Neural cell (in vitro differentiated cells): Measurements from ENCODE around the gene PFDN5. TPM values are rescaled to one million over a fixed set of nuclear protein-coding genes. Genes with fewer than 3 reads are reported as not detected.

Source experiments
- H2AFZ ChIP-seq: fragments of 200-600, 300-800 bp; sonication (generic), shearing (Covaris generic); 2 replicates; pipeline ENCODE4 v1.6.0; 2014; ENCODE audit warnings: low read depth, mild to moderate bottlenecking, antibody characterized with exemption, low read length, moderate library complexity
- H3F3A ChIP-seq: fragments of 200-600 bp; shearing (Covaris generic); 2 replicates; pipeline ENCODE4 v1.6.1; 2016; ENCODE audit warnings: mild to moderate bottlenecking, moderate library complexity, mixed read lengths, antibody characterized with exemption, low read length; ENCODE audit not compliant: insufficient read depth, poor library complexity, severe bottlenecking
- H3K27ac ChIP-seq: fragments of 200-600, 300-800 bp; sonication (generic), shearing (Covaris generic); 2 replicates; pipeline ENCODE4 v1.5.1; 2014; ENCODE audit warnings: mild to moderate bottlenecking, low read length, moderate library complexity
- H3K27me3 ChIP-seq: fragments of 300-800, 200-600 bp; sonication (generic), shearing (Covaris generic); 2 replicates; pipeline ENCODE4 v1.6.0; 2014; ENCODE audit warnings: mild to moderate bottlenecking, low read depth, low read length, moderate library complexity; ENCODE audit not compliant: insufficient read depth
- H3K36me3 ChIP-seq: fragments of 300-800, 200-600 bp; sonication (generic), shearing (Covaris generic); 2 replicates; pipeline ENCODE4 v1.5.1; 2014; ENCODE audit warnings: mild to moderate bottlenecking, antibody characterized with exemption, low read length, moderate library complexity; ENCODE audit not compliant: insufficient read depth
- H3K4me2 ChIP-seq: fragments of 300-800, 200-600 bp; sonication (generic), shearing (Covaris generic); 2 replicates; pipeline ENCODE4 v1.6.0; 2014; ENCODE audit warnings: mild to moderate bottlenecking, low read length
- H3K4me3 ChIP-seq: fragments of 300-800, 200-600 bp; sonication (generic), shearing (Covaris generic); 2 replicates; pipeline ENCODE4 v1.5.1; 2014; ENCODE audit warnings: mild to moderate bottlenecking, low read length, moderate library complexity
- H3K79me2 ChIP-seq: fragments of 200-600 bp; shearing (Covaris generic); replicated peaks from 2 replicates; pipeline ENCODE4 v1.6.0; 2014; ENCODE audit warnings: mild to moderate bottlenecking, low read length, moderate library complexity; ENCODE audit not compliant: insufficient read depth
- H3K9ac ChIP-seq: fragments of 300-800, 200-600 bp; sonication (generic), shearing (Covaris generic); 2 replicates; pipeline ENCODE4 v1.6.1; 2016; ENCODE audit warnings: mild to moderate bottlenecking, low read length, mixed read lengths
- H3K9me2 ChIP-seq: fragments of 200-600 bp; shearing (Covaris generic); 2 replicates; pipeline ENCODE4 v1.6.1; 2016; ENCODE audit warnings: mild to moderate bottlenecking, low read length, mixed read lengths; ENCODE audit not compliant: insufficient read depth
- H3K9me3 ChIP-seq: fragments of 200-600, 300-800 bp; sonication (generic), shearing (Covaris generic); 2 replicates; pipeline ENCODE4 v1.6.1; 2016; ENCODE audit warnings: mild to moderate bottlenecking, mixed run types, low read length, moderate library complexity, mixed read lengths
- H4K20me1 ChIP-seq: fragments of 200-600 bp; shearing (Covaris generic); 2 replicates; pipeline ENCODE4 v1.6.1; 2016; ENCODE audit warnings: mild to moderate bottlenecking, mixed run types; ENCODE audit not compliant: insufficient read depth
- CTCF ChIP-seq: fragments of 450-650 bp; IDR thresholded peaks from 2 replicates; pipeline ENCODE4 v1.5.1; 2014; ENCODE audit warnings: antibody characterized with exemption, mild to moderate bottlenecking, moderate library complexity; ENCODE audit not compliant: poor library complexity, severe bottlenecking
- EP300 ChIP-seq: fragments of 450-650 bp; conservative IDR thresholded peaks from 2 replicates; pipeline ENCODE4 v1.6.1; 2014; ENCODE audit warnings: antibody characterized with exemption, mild to moderate bottlenecking, moderate library complexity; ENCODE audit not compliant: poor library complexity, severe bottlenecking
- EZH2 ChIP-seq: fragments of 200-600, 300-800 bp; shearing (Covaris generic), sonication (generic); IDR thresholded peaks from 2 replicates; pipeline ENCODE4 v1.6.1; 2014; ENCODE audit warnings: antibody characterized with exemption, low read length, borderline replicate concordance, mild to moderate bottlenecking; ENCODE audit not compliant: insufficient read depth, poor library complexity, severe bottlenecking
- MXI1 ChIP-seq: fragments of 450-650 bp; conservative IDR thresholded peaks from 2 replicates; pipeline ENCODE4 v1.6.1; 2014; ENCODE audit warnings: antibody characterized with exemption, mild to moderate bottlenecking; ENCODE audit not compliant: poor library complexity, severe bottlenecking
- POLR2AphosphoS5 ChIP-seq: IDR thresholded peaks from 2 replicates; pipeline ENCODE4 v1.6.1; 2012
- RAD21 ChIP-seq: fragments of 450-650 bp; conservative IDR thresholded peaks from 2 replicates; pipeline ENCODE4 v1.6.1; 2014; ENCODE audit warnings: antibody characterized with exemption, mild to moderate bottlenecking, moderate library complexity
- REST ChIP-seq: IDR thresholded peaks from 2 replicates; pipeline ENCODE4 v1.6.1; 2012; ENCODE audit warnings: borderline replicate concordance
- SMC3 ChIP-seq: fragments of 450-650 bp; conservative IDR thresholded peaks from 2 replicates; pipeline ENCODE4 v1.6.1; 2014; ENCODE audit warnings: antibody characterized with exemption, mild to moderate bottlenecking, moderate library complexity; ENCODE audit not compliant: poor library complexity
- TAF1 ChIP-seq: IDR thresholded peaks from 2 replicates; pipeline ENCODE4 v1.6.1; 2012; ENCODE audit warnings: low read depth
- polyA plus RNA-seq: library from polyadenylated mRNA; depleted of rRNA; stranded (reverse); fragments of >200 nt; gene quantifications from 2 replicates; pipeline ENCODE4 v1.2.3, GENCODE V29; 2014

PFDN5 gene
- polyA plus RNA-seq, 1 donor from 2014 or later: 1,383 TPM

GRCh38 chr12:53265783-53266182 lies 29.6 kb upstream of the PFDN5 start:
- no peaks in the 10 kb centered on the region for H3F3A ChIP-seq
- H3K27ac ChIP-seq: no peak overlapping the region
- H3K9me2 ChIP-seq: no peaks in the 10 kb centered on the region
- H3K4me2 ChIP-seq: no peak overlapping the region
- no peak overlapping the region for H3K4me3 ChIP-seq
- no peaks in the 10 kb centered on the region for H3K9me3 ChIP-seq
- TF ChIP-seq RAD21: no peak
- no peak for TF ChIP-seq REST
- no peak for TF ChIP-seq EZH2
- TF ChIP-seq TAF1: no peak
- no peak for TF ChIP-seq CTCF
- no peak for TF ChIP-seq EP300
- TF ChIP-seq MXI1: no peak
- no peak for TF ChIP-seq SMC3
- TF ChIP-seq POLR2AphosphoS5: no peak
- H3K9ac ChIP-seq: no peak overlapping the region
- H2AFZ ChIP-seq: no peak overlapping the region
- H3K36me3 ChIP-seq: no peaks in the 10 kb centered on the region
- H3K79me2 ChIP-seq: no peaks in the 10 kb centered on the region
- no peaks in the 10 kb centered on the region for H4K20me1 ChIP-seq
- H3K27me3 ChIP-seq: no peaks in the 10 kb centered on the region

- H3K9me2 ChIP-seq: no peaks in the 10 kb centered on the region
- H4K20me1 ChIP-seq: no peaks in the 10 kb centered on the region
- no peak overlapping the region for H3K9ac ChIP-seq
- no peak overlapping the region for H2AFZ ChIP-seq
- H3K27me3 ChIP-seq: no peaks in the 10 kb centered on the region
- no peaks in the 10 kb centered on the region for H3K79me2 ChIP-seq
- H3K4me3 ChIP-seq: peak overlapping the region; percentile 84
- no peaks in the 10 kb centered on the region for H3K36me3 ChIP-seq
- H3K9me3 ChIP-seq: no peaks in the 10 kb centered on the region
- H3F3A ChIP-seq: no peaks in the 10 kb centered on the region
- H3K4me2 ChIP-seq: peak overlapping the region; percentile 97
- no peak overlapping the region for H3K27ac ChIP-seq
- TF ChIP-seq RAD21 (no peak), MXI1 (no peak), TAF1 (no peak), EP300 (no peak), SMC3 (no peak), EZH2 (no peak), POLR2AphosphoS5 (no peak), CTCF (no peak), REST (no peak)
These were observed 27.9 kb upstream of the PFDN5 start for GRCh38 chr12:53267306-53267998.
